KG1 (cell line): ENCODE data around the gene B4GALT5.

ENCODE experiments used
- DNase-seq: peaks from one replicate; lab custom pipeline; 2025; lab: John Stamatoyannopoulos, UW

B4GALT5 gene

DNA sequence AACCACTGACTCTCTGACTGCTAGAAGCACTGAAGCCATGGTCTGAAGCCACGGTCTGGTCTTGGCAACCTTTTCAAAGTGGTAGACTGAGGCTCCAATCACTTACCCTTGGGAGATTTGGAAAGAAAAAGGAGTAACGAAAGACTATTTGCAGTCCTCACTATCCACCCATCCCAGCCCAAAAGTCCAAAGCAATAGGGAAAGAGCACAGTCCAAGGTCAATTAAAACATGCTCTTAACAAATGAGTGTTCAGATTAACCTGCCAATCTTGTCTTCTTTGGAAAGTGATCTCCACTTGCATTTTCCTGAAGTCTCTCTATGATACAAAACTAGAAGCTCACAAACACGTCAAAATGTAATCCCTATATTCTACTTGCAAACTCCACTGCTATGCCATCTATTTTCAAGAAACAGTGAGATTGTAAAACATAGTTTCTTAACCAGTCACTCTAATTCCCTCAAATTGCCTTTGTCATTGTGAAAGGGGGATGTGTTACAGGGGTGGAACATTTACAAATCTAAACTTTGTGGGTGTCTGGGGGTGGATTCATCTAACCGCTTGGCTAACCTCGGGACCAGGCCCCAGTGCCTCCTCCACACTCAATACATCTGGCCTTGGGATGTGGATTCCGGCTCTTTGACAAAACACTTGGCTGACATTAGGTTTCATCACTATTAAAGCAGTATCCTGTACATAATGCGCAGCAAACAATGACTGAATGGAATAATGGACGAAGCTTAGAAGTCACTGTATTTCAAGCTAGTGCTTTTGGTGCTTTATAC lies 56.4 kb downstream of the B4GALT5 start:
- DNase-seq = no peak

DNA sequence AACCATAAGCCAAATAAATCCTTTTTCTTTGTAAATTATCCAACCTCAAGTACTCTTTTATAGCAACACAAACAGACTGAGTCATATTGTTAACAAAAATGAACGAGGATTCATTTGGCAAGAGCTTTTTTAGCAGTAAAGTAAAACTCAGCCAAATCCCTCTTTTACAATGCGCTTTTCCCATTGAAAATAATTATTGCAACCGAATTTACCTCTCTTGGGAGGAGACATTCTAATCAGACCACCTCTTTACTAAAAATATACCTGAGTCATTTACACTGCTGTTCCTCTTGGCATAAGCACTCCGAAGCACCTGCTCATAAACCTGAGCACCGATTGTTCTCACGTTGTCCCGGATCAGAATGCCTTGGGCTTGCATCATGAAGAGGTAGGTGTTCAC lies 57.4 kb downstream of the B4GALT5 start:
- DNase-seq = no peak

DNA sequence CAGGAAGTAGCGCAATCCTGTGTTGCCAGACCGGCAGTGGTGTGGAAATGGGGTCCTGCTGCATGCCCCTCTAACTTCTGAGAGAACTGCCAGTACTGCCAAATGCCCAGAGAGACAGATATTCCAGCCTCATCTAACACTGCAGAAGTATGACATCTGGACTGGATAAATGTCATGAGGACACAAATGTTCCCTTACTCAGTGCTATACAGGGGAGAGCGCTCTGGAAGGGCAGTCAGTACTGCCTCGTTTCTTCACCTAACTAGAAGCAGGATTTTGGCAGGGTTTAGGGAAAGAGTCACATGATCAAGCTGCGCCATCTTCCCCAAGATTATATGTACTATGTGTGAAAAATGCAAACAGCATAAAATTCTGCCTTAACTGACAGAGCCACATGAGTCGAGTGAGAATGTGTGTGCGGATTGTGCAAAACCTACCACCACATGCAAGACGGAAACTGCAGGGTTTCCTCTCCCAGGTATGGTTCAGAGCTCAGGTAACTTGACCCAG lies 59.7 kb downstream of the B4GALT5 start:
- no peak for DNase-seq

DNA sequence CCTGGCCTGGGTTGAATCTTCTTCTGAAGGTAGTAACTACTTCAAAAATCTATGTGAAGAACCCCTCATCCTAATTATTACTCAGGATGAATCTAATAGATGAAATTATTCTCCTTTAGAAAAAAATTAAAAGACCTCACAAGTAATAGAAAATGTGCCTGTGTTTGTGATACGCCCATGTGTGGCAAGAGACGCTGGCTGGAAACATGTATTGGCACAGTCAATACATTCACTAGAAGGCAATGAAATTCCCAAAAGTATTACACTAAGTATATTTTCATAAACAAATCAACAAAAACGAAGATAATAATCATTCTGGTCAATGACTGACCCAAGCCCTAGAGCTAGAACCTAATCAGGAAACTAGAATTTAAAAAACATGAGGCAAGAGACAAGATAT lies 64.0 kb downstream of the B4GALT5 start:
- no peak for DNase-seq

DNA sequence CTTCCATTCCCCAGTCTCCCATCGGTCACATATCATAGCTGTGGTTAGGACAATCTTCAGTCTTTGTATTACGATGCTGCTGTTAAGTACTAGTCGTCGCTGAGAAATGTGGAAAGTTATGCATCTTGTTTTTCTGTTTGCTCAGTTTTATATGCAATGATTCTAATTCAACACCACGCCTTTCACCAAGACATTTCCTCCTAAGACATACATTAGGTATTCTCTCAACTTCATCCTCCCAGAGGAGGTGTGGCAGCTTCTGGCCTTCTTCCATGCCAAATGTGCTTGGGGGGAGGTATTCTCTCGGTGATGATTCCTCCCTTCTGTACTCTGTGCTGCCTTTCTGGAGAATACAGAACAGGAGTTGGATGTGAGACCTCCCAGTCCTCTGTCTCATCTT lies 66.1 kb downstream of the B4GALT5 start:
- no peak for DNase-seq

DNA sequence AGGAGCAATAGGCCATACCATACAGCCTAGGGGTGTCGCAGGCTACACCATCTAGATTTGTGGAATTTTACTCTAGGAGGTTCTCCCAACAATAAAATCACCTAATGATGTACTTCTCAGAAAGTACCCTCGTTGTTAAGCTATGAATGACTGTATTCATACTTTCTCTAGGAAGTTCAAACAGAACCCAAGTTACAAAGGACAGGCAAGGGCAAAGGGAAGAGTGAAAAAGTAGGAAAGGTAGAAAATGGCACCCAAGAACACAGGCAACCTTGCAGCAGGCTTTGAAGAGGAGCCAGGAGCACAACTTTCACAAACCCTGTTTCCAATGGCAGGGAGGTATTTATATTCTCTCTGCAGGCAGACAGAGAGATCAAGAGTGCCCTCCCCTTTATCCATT lies 67.2 kb downstream of the B4GALT5 start:
- DNase-seq = no peak

DNA sequence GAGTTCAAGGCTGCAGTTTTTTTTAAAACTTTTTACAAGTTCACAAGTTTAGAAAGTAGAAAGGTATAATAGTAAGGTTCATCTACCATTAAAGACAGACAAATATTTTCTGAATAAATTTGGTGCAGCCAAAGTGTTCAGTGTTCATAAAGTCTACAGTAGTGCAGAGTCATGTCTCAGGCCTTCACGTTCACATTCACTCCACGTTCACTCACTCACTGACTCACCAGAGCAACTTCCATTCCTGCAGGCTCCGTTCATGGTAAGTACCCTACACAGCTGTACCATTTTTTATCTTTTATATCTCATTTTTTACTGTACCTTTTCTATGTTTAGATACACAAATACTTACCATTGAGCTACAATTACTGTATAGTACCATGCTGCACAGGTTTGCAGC lies 67.6 kb downstream of the B4GALT5 start:
- DNase-seq = no peak

DNA sequence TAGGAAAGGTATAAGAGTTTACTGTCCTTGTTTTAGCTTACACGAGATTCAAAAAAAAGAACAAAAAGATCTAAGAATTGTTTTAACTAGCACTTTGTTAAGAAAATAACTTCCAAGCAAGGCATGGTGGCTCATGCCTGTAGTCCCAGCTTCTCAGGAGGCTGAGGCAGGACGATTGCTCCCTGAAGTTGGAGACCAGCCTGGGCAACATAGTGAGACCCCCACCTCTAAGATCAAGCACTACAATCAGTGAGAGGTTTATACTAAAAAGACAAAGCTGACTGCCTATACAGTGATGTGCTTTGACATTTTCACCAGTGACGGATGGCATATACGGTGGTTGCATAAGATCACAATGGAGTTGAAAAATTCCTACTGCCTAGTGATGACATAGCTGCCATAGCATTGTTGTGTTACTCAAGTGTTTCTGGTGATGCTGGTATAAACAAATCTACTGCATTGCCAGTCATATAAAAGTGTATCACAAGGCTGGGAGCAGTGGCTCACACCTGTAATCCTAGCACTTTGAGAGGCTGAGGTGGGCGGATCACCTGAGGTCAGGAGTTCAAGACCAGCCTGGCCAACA lies 68.6 kb downstream of the B4GALT5 start:
- no peak for DNase-seq

DNA sequence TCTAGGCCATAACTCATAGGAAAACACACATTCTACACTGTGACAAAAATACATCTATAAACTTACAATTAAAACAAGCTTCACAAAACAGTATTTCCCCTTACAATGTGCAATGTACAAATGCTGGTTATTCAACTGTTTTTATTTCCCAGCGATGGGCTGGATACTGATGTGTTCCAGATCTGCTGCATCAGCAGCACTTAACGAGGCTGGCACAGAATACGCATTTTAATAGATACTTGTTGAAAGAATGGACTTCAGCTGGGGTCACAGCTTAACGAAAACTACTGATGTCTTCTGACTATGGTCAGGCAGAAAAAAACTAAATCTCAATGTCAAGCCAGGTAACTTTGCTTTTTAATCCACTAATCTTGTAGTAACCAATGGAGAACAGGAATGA lies 70.9 kb downstream of the B4GALT5 start:
- no peak for DNase-seq

DNA sequence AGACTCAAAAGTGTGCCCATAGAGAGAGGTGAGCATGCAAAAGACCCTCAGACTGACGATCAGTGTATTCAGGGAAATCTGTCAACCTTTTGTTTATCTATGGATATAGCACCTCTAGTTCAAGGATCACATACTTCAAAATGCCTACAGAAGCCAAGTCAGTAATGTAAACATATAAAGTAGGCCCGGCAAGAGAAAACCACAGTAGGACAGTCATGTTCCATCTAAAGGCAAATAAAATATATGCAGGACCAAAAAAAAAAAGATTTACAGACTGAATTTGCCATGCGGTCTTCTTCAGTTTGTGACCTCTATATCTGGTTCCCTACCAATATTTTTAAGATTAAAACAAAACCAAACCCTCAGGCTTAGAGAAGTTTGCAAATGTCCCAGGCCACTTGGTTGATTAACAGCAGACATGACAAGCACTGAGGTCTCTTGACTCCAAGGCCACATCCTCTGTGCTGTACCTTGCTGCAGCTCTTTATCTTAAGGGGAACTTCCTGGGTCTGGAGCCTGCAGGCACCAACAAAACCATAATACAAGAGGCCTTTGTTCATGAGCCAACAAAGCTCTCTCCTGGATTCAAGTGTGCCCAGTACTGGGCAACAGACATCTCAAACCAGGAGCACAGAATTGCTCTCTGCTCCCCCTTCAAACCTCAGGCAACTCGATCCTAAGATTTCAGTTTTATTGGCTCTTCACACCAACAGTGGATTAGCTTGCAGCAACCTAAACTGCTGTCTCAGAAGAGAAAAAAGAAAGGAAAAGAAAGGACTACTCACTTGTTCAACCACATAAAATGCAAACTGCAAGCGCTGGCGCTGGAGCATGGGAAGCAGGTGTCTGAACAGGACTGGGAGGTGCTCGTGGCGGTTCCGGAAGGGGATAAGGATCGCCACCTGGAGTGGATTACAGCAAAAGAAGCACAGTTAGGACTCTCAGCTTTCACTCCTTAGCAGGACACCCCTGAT lies 71.7 kb downstream of the B4GALT5 start:
- DNase-seq = no peak

DNA sequence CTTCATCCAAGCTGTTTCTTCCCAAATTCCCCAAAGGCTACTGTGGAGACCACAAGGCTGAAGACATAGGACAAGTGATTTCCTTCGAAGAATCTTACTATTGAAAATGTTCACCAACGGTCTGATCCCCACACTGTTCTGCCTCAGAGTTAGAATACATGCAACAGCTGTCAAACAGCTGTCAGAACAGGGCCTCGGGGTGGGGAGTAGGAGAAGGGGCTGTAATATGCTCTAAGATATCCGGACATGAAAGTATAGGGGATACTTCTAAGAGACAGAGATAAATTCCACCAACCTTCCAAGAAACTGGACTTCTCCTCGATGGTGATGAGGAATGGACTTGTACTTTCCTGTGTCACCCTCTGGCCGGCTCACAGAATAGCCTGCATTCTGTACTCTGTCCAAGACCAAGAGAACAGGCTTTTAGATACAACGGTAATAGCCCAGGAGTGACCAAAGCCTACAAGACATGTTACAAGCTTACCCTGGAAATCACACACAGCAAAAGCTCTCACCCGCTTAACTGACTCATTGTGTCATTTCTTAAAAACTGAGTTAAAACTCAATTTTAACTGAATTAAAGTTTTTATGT lies 76.5 kb downstream of the B4GALT5 start:
- DNase-seq = no peak

DNA sequence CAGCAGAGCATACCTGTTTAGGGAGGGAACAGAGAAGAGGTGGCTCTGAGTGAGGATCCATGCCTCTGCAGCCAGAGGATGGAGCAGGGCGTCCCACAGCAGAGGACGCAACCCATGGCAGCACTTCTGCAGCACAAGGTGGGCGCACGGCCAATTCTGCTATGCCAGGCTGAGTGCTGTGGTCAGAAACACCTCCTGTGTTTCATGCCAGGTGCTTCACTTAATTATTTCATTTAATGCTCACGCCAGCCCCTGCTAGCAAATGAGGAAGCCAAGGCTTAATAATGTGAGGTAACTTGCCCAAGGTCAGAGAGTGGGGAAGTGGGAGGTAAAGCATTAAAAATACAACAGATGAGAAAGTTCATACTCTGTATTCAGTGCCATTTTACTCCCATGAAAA lies 77.2 kb downstream of the B4GALT5 start:
- no peak for DNase-seq

DNA sequence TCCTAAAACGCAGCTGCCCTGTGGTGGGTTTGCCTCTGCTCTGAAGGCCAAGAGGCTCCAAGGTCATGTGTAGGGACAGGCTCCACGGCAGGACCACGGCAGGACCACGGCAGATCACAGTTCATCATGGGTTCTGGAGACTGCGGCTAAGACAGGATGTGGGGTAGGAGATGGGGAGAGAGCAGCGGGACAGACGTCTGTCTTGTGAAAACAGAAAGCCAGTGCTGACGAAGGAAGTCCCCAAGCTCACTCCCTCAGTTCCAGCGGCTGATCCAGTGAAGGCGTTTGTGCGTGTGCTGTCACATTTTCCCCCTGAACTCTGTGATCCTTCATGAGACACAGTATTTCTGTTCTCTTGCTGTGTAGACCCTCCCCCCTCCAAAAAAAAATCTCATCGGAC lies 77.8 kb downstream of the B4GALT5 start:
- no peak for DNase-seq

DNA sequence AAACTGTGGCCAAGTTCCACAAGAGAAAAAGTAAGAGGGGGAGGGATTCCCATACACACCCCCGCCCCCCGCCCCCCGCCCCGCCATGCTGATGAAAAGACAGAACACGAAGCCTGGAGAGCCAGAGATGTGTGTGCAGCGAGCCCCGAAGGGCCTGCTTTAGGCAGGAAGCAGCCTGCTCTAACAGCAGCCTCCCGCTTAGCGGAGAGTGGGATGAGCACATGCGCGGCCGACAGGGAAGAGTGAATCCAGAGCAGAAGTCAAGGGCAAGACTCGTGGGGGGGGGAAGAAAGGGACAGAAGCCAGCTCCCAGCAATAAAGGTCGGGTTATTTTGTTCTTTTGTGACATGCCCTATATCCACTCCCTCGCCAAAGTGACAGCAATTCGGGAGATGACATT lies 78.5 kb downstream of the B4GALT5 start:
- DNase-seq = no peak

DNA sequence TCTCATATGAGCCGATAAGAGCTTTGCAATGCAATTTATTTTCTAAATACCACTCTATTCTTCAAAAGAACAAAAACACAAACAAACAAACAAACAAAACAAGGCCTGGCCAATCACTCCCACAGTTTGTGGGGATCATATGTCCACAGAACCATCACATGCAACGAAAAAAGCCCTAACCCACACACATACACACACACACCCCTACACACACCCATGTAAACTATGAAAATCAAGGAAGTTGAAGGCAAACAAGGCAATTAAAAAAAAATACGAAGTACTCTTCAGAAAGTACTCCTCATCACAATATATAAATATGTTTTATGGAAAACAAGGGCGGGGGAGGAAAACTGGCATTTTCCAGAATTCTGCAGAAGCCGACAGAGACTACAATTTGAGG lies 79.6 kb downstream of the B4GALT5 start:
- no peak for DNase-seq

DNA sequence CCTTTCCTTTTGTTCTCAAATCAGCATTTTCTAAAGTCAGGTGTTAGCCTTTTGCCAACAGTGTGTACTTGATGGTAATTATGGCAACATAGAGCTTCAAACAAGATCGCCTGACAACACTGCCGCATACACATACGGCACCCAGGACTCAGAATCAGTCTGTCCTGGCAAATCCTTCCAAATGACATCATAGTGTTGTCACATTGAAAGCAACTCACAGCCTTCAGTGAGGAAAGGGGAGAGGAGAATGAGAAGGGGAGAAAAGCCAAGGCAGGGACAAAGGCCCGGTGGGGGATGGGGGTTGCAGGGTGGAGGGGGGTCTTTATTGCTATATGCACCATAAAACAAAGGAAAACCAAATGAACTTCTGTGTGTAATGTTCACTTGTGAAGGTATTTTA lies 80.0 kb downstream of the B4GALT5 start:
- DNase-seq = no peak

DNA sequence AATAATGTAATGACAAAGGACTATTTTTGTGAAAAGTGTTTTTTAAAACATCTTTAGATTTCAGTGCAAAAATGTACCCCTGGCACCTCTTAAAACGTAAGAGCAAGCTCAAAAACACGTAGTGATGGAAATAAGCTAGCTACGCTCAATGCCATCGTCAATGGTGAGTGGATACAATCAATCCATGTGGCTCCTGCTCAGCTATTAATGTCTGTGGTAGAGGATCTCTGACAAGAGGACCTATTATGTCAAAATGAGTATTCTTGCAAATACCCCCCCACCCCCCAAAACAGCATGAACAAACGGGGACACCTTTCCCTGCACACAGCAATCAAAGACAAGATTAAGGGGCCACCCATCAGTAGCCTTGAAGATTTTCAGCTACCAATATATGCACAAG lies 80.7 kb downstream of the B4GALT5 start:
- DNase-seq = no peak

DNA sequence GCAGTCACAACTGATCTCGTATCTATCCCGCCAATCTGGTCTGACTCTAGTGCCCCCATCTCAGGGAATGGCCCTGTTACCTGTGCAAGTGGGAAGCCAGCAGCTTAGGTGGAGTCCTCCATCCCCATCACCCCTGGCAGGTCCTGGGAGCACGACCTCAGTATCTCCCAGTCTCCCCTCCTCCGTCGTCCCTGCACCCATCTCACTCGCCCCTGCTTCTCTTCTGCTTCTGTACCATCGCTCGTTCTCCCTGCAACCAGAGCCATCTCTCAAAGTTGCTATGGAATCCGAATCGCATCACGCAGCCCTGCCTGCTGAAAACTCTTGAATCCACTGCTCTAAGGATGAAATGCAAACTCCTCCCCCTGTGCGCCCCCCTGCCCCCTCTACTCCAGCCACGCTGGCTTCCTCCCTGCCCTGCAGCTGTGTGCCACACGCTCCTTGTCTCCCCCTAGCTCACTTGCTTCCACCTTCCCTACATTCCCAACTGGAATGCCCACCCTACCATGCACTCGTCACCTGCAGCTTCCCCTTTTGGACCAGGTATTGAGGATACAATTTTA lies 81.7 kb downstream of the B4GALT5 start:
- no peak for DNase-seq

DNA sequence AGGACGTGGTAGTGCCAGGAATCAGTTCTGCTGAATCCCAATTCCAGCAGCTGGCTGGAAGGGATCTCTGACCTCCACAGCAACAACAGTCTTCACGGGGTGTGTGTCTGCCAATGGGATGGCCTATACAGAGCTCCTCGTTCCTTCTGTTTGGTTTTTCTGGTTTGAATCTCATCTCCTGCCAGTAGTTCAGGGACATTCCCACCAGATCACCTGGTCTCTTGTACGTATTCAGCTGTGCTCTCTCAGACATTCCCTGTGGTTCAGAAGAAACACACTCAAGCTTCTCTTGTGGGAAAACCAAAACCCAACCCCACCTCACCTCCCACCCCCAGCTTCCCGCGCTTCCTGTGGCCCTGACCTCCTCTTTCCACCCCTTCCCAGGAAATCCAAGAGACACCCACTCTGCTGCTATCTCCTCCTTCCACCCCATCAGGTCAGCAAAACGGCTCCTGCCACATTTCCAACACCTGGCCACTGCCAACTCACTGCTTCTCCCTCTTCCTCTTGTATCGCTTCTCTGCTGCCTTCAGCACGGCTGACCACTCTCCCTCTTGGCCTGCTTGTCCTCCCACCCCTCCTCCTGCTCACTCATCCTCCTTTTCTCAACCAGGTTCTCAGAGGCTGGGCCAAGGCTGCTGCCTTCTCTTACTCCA lies 82.5 kb downstream of the B4GALT5 start:
- DNase-seq = no peak

DNA sequence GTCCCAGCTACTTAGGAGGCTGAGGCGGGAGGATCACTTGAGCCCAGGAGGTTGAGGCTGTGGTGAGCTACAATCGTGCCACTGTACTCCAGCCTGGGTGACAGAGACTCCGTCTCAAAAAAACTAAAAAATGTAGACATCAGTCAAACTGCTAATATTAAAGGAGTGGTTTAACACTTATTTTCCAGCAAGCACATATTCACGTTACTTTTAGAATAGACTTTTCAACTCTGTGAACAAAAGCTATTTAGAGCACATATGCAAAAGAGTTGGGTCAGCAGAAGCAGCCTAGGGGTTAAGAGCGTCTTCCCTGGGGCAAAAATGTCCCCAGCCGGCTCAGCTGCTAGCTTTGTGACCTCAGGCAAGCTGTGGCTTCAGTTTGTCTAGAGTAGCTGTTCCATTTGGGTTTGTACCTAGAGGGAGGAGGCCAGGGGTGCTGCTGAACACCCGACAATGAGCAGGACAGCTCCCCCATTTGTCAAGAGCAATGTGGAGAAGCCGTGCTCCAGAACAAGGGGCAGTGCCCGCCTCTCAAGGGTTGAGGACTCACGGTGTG lies 83.2 kb downstream of the B4GALT5 start:
- no peak for DNase-seq

DNA sequence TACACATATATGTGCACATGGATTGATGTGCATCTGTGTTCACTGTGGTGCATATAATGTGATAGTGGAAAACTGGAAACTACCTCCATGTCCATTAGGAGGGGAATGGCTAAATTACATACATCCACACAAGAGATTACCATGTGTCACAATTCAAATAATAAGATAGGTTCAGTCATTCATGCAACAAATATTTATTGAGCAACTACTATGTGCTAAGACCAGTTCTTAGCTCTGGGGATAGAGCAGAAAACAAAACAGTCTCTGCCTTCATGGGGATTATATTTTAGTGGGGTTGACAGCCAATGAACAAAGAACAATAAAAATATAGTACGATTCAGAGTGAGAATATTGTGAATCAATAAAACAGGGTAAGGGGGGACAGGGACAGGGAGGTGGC lies 84.1 kb downstream of the B4GALT5 start:
- no peak for DNase-seq
